ENCODE measurements around the gene BRPF3.

- TF ChIP-seq, protein P1, sequence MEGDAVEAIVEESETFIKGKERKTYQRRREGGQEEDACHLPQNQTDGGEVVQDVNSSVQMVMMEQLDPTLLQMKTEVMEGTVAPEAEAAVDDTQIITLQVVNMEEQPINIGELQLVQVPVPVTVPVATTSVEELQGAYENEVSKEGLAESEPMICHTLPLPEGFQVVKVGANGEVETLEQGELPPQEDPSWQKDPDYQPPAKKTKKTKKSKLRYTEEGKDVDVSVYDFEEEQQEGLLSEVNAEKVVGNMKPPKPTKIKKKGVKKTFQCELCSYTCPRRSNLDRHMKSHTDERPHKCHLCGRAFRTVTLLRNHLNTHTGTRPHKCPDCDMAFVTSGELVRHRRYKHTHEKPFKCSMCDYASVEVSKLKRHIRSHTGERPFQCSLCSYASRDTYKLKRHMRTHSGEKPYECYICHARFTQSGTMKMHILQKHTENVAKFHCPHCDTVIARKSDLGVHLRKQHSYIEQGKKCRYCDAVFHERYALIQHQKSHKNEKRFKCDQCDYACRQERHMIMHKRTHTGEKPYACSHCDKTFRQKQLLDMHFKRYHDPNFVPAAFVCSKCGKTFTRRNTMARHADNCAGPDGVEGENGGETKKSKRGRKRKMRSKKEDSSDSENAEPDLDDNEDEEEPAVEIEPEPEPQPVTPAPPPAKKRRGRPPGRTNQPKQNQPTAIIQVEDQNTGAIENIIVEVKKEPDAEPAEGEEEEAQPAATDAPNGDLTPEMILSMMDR (IDR thresholded peaks at IDR 0.05), result no peak
- no peak for TF ChIP-seq ZFX (IDR thresholded peaks at IDR 0.05; ENCODE audit: borderline replicate concordance)
Measured at GRCh38 chr6:36217188-36217587, 20.6 kb downstream of the BRPF3 start.
